IMR-90 (cell line): Measurements from ENCODE around the gene ANKRD16. TPM values are rescaled to one million over a fixed set of nuclear protein-coding genes. Genes with fewer than 3 reads are reported as not detected.

ENCODE experiments used
- ATAC-seq: fragments of 200-7000 bp; cut with Tn5 transposase; 2 replicates; pipeline ENCODE4 v1.9.1; 2020; ENCODE audit warnings: low read depth, mild to moderate bottlenecking, moderate library complexity
- BruUV-seq: library from RNA; stranded (reverse); fragments of 400-500 nt; replicated peaks from 2 replicates; lab custom pipeline; 2021; lab: Mats Ljungman, UMichigan
- CTCF ChIA-PET: fragments of 300-600 bp; formaldehyde crosslinking; extraction: SDS; loops from one replicate; lab custom pipeline; 2021; ENCODE audit warnings: antibody characterized with exemption; lab: Yijun Ruan, JAX
- POLR2A ChIA-PET: fragments of 300-600 bp; sonication (Branson Sonifier 250); formaldehyde crosslinking; loops from one replicate; lab custom pipeline; 2022; ENCODE audit warnings: antibody characterized with exemption; ENCODE audit not compliant: unreplicated experiment; lab: Charles Lee
- DNase-seq: peaks from one replicate; pipeline ENCODE4 v3.0.0; 2013
- H2AFZ ChIP-seq: replicated peaks from 2 replicates; pipeline ENCODE3; 2013; ENCODE audit warnings: low read length, mild to moderate bottlenecking; ENCODE audit not compliant: poor library complexity
- H2AK5ac ChIP-seq: 2 replicates; pipeline ENCODE4 v1.6.1; 2013; ENCODE audit warnings: low read depth, low read length, inconsistent platforms
- H2AK9ac ChIP-seq: replicated peaks from 2 replicates; pipeline ENCODE3; 2013; ENCODE audit warnings: mild to moderate bottlenecking, low read depth, low read length, moderate library complexity; ENCODE audit not compliant: poor library complexity
- H2BK120ac ChIP-seq: 2 replicates; pipeline ENCODE4 v1.6.1; 2013; ENCODE audit warnings: low read depth, low read length, inconsistent platforms
- H2BK15ac ChIP-seq: 3 replicates; pipeline ENCODE4 v1.6.1; 2013; ENCODE audit warnings: low read depth, low read length, inconsistent platforms
- H2BK20ac ChIP-seq: 2 replicates; pipeline ENCODE4 v1.6.1; 2013; ENCODE audit warnings: low read depth, mild to moderate bottlenecking, inconsistent platforms, low read length, moderate library complexity
- H2BK5ac ChIP-seq: 2 replicates; pipeline ENCODE4 v1.6.1; 2013; ENCODE audit warnings: mild to moderate bottlenecking, low read depth, low read length, inconsistent platforms; ENCODE audit not compliant: poor library complexity, severe bottlenecking
- H3K14ac ChIP-seq: replicated peaks from 2 replicates; pipeline ENCODE4 v1.6.1; 2013; ENCODE audit warnings: low read depth, low read length, inconsistent platforms
- H3K18ac ChIP-seq: 2 replicates; pipeline ENCODE4 v1.6.1; 2013; ENCODE audit warnings: low read depth, low read length, control low read depth
- H3K23ac ChIP-seq: 2 replicates; pipeline ENCODE4 v1.6.1; 2013; ENCODE audit warnings: low read depth, low read length, inconsistent platforms
- H3K27ac ChIP-seq: 2 replicates; pipeline ENCODE4 v1.5.1; 2013; ENCODE audit warnings: mild to moderate bottlenecking, control low read depth, low read length; ENCODE audit not compliant: insufficient read depth
- H3K27me3 ChIP-seq: 2 replicates; pipeline ENCODE4 v1.6.1; 2013; ENCODE audit warnings: low read length; ENCODE audit not compliant: control insufficient read depth, insufficient read depth
- H3K36me3 ChIP-seq: 2 replicates; pipeline ENCODE4 v1.6.1; 2013; ENCODE audit warnings: low read length, mixed read lengths; ENCODE audit not compliant: control insufficient read depth, insufficient read depth
- H3K4ac ChIP-seq: 2 replicates; pipeline ENCODE4 v1.6.1; 2013; ENCODE audit warnings: low read depth, low read length, inconsistent platforms
- H3K4me1 ChIP-seq: 2 replicates; pipeline ENCODE4 v1.6.1; 2013; ENCODE audit warnings: low read length, mixed read lengths; ENCODE audit not compliant: control insufficient read depth, insufficient read depth
- H3K4me2 ChIP-seq: 2 replicates; pipeline ENCODE4 v1.6.1; 2013; ENCODE audit warnings: low read depth, mild to moderate bottlenecking, control low read depth, low read length, moderate library complexity
- H3K4me3 ChIP-seq: 2 replicates; pipeline ENCODE4 v1.5.1; 2013; ENCODE audit warnings: low read depth, mild to moderate bottlenecking, control low read depth, low read length, moderate library complexity; ENCODE audit not compliant: insufficient read depth
- H3K56ac ChIP-seq: 2 replicates; pipeline ENCODE4 v1.6.1; 2013; ENCODE audit warnings: low read length, inconsistent platforms; ENCODE audit not compliant: insufficient read depth; ENCODE audit errors: extremely low read depth
- H3K79me1 ChIP-seq, 2 experiments: 2 replicates each; pipeline ENCODE4 v1.6.1; 2013; ENCODE audit warnings: low read length in 2 of 2, inconsistent platforms in 1 of 2, low read depth in 1 of 2
- H3K9ac ChIP-seq: 2 replicates; pipeline ENCODE4 v1.6.1; 2013; ENCODE audit warnings: low read depth, low read length, control low read depth
- H3K9me1 ChIP-seq: 2 replicates; pipeline ENCODE4 v1.6.1; 2013; ENCODE audit warnings: low read length, inconsistent platforms; ENCODE audit not compliant: insufficient read depth
- H3K9me3 ChIP-seq: 2 replicates; pipeline ENCODE4 v1.6.1; 2013; ENCODE audit warnings: low read length; ENCODE audit not compliant: control insufficient read depth, insufficient read depth
- H4K20me1 ChIP-seq: 2 replicates; pipeline ENCODE4 v1.6.1; 2013; ENCODE audit warnings: low read length, inconsistent platforms; ENCODE audit not compliant: insufficient read depth
- H4K5ac ChIP-seq: 2 replicates; pipeline ENCODE4 v1.6.1; 2013; ENCODE audit warnings: mild to moderate bottlenecking, low read depth, low read length, control low read depth
- H4K8ac ChIP-seq, 2 experiments: 2 replicates each; pipeline ENCODE4 v1.6.1; 2013; ENCODE audit warnings: low read depth in 2 of 2, low read length in 2 of 2, control low read depth in 1 of 2, inconsistent platforms in 1 of 2
- H4K91ac ChIP-seq: 2 replicates; pipeline ENCODE4 v1.6.1; 2013; ENCODE audit warnings: low read depth, low read length, inconsistent platforms; ENCODE audit not compliant: insufficient read depth
- BHLHE40 ChIP-seq: fragments of 150-350 bp; IDR thresholded peaks from 2 replicates; pipeline ENCODE4 v1.6.1; 2016; ENCODE audit warnings: mild to moderate bottlenecking, low read depth, low read length
- CEBPB ChIP-seq: IDR thresholded peaks from 2 replicates; pipeline ENCODE4 v1.6.1; 2012; ENCODE audit warnings: low read depth, low read length, improper control_type of control experiment
- CHD1 ChIP-seq: IDR thresholded peaks from 2 replicates; pipeline ENCODE4 v1.6.1; 2012; ENCODE audit warnings: low read depth, low read length, improper control_type of control experiment
- FOS ChIP-seq: fragments of 150-350 bp; IDR thresholded peaks from 2 replicates; pipeline ENCODE4 v1.6.1; 2016; ENCODE audit warnings: low read depth, low read length
- MAFK ChIP-seq: IDR thresholded peaks from 2 replicates; pipeline ENCODE4 v1.6.1; 2012; ENCODE audit warnings: low read depth, low read length, improper control_type of control experiment
- MAZ ChIP-seq: IDR thresholded peaks from 2 replicates; pipeline ENCODE4 v1.6.1; 2012; ENCODE audit warnings: low read depth, mild to moderate bottlenecking, low read length, improper control_type of control experiment, moderate library complexity, borderline replicate concordance
- MXI1 ChIP-seq: IDR thresholded peaks from 2 replicates; pipeline ENCODE4 v1.6.1; 2012; ENCODE audit warnings: low read depth, mild to moderate bottlenecking, low read length, moderate library complexity, borderline replicate concordance
- NFE2L2 ChIP-seq: fragments of 150-350 bp; IDR thresholded peaks from 2 replicates; pipeline ENCODE4 v1.6.1; 2016; ENCODE audit warnings: low read depth, mild to moderate bottlenecking, low read length
- POLR2A ChIP-seq: IDR thresholded peaks from 2 replicates; pipeline ENCODE4 v1.6.1; 2012; ENCODE audit warnings: mild to moderate bottlenecking, low read depth, low read length
- RAD21 ChIP-seq: IDR thresholded peaks from 2 replicates; pipeline ENCODE4 v1.6.1; 2012; ENCODE audit warnings: low read length, improper control_type of control experiment
- RCOR1 ChIP-seq: IDR thresholded peaks from 2 replicates; pipeline ENCODE4 v1.6.1; 2012; ENCODE audit warnings: mild to moderate bottlenecking, low read length, improper control_type of control experiment; ENCODE audit not compliant: insufficient replicate concordance
- RFX5 ChIP-seq: IDR thresholded peaks from 2 replicates; pipeline ENCODE4 v1.8.0; 2012; ENCODE audit warnings: low read depth, mild to moderate bottlenecking, low read length, moderate library complexity
- SMC3 ChIP-seq: fragments of 150-350 bp; IDR thresholded peaks from 2 replicates; pipeline ENCODE4 v1.6.1; 2016; ENCODE audit warnings: low read depth, mild to moderate bottlenecking, antibody characterized with exemption, low read length, moderate library complexity
- WGBS, 2 experiments: methylation state at CpG; one replicate each; pipeline versions ENCODE4 v1.1.5 to v1.1.7; 2013; ENCODE audit warnings: missing lambda C conversion rate in 2 of 2; ENCODE audit not compliant: insufficient read length in 1 of 2; ENCODE audit errors: extremely low coverage in 2 of 2; 5-methylcytosine and 5-hydroxymethylcytosine counted together
- dilution Hi-C: fragments of 300-500 bp; cut with HindIII; formaldehyde crosslinking; loops from one replicate; pipeline ENCODE4 v1.14.3; 2018; ENCODE audit warnings: low sequenced_read_pairs; ENCODE audit not compliant: unreplicated experiment
- in situ Hi-C: fragments of 300-500 bp; cut with MboI; formaldehyde crosslinking; loops from 3 replicates; pipeline ENCODE4 v1.14.3; 2019; ENCODE audit warnings: low sequenced_read_pairs, inconsistent platforms, mixed read lengths
- intact Hi-C: fragments of 100-400 bp; cut with micrococcal nuclease; formaldehyde crosslinking; loops from 2 replicates; pipeline ENCODE4 v1.10.0; 2022
- polyA plus RNA-seq, 3 experiments: library from polyadenylated mRNA; depleted of rRNA; stranded (reverse); fragments of >200 nt; gene quantifications; 2 replicates each; pipeline ENCODE4 v1.2.3, GENCODE V29; 2012; ENCODE audit warnings: low replicate concordance in 1 of 3
- total RNA-seq: library from RNA; depleted of rRNA; stranded (reverse); fragments of >200 nt; gene quantifications from 2 replicates; pipeline ENCODE4 v1.2.3, GENCODE V29; 2012
- TF ChIP-seq, protein P1 (sequence below): fragments of 150-350 bp; IDR thresholded peaks from 2 replicates; pipeline ENCODE4 v1.6.1; 2016; ENCODE audit warnings: low read depth, mild to moderate bottlenecking, low read length, moderate library complexity, borderline replicate concordance
- TF ChIP-seq, protein P2 (sequence below): fragments of 150-350 bp; IDR thresholded peaks from 2 replicates; pipeline ENCODE4 v1.6.1; 2017; ENCODE audit warnings: mild to moderate bottlenecking, antibody characterized with exemption, low read length, low read depth
- TF ChIP-seq, protein P3 (sequence below): conservative IDR thresholded peaks from 2 replicates; pipeline ENCODE4 v1.5.1; 2012; ENCODE audit warnings: mild to moderate bottlenecking, low read depth, low read length, improper control_type of control experiment

Gene ANKRD16
- total and polyA plus RNA-seq, 2 of the 4 experiments (the other 2 are of a cell fraction), result 5.1 to 5.7 TPM

DNA sequence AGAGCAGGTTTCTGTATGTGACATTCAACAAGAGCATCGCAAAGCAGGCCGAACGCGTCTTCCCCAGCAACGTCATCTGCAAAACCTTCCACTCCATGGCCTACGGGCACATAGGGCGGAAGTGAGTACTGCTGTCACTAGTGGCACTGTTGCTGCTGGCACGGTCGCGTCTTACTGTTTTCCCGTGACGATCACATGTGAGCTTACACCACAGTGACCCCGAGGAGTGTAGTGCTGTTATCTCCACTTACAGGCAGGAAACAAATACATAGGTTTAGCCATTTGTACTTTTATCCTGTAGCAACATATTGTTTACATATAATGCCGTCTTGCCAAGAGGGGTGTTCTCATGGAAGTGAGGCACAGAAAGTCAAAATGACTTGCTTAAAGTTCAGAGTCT lies 25.8 kb upstream of the ANKRD16 start:
- intact Hi-C loops, result no loop called here

More for the DNA sequence above, 25.8 kb upstream of the ANKRD16 start:
- Histone ChIP-seq H3K56ac (no peak overlapping the region), H2BK5ac (no peak overlapping the region), H3K4me1 (no peaks in the 10 kb centered on the region), H3K27ac (no peak overlapping the region), H3K4me2 (no peak overlapping the region), H2AK5ac (no peak overlapping the region), H2BK15ac (no peak overlapping the region), H3K18ac (no peak overlapping the region), H3K23ac (no peak overlapping the region), H3K9ac (no peak overlapping the region), H4K20me1 (0 out of 2 replicates have a peak, but pooled peaks cover 3% of the 10 kb centered on the region), H3K4me3 (no peak overlapping the region), H3K14ac (no peak overlapping the region), H3K36me3 (peaks cover 73% of the 10 kb centered on the region), H2BK20ac (no peak overlapping the region), H2AK9ac (no peak overlapping the region), H3K9me3 (no peaks in the 10 kb centered on the region), H3K4ac (no peak overlapping the region), H3K79me1 (peaks cover 10 to 49% of the 10 kb centered on the region in 2 experiments), H3K9me1 (peaks cover 23% of the 10 kb centered on the region), H4K5ac (no peak overlapping the region), H4K8ac (no peak overlapping the region), H2BK120ac (no peak overlapping the region), H2AFZ (no peak overlapping the region), H3K27me3 (no peaks in the 10 kb centered on the region), H4K91ac (no peak overlapping the region)
- CTCF ChIA-PET, result no interaction called here
- POLR2A ChIA-PET, result no interaction called here
- TF ChIP-seq RAD21 (no peak), POLR2A (no peak), FOS (no peak), CEBPB (no peak), MXI1 (no peak), SMC3 (no peak), RCOR1 (no peak), CHD1 (no peak), MAZ (no peak), MAFK (no peak), BHLHE40 (no peak), RFX5 (no peak), NFE2L2 (no peak)
- TF ChIP-seq, protein P1, sequence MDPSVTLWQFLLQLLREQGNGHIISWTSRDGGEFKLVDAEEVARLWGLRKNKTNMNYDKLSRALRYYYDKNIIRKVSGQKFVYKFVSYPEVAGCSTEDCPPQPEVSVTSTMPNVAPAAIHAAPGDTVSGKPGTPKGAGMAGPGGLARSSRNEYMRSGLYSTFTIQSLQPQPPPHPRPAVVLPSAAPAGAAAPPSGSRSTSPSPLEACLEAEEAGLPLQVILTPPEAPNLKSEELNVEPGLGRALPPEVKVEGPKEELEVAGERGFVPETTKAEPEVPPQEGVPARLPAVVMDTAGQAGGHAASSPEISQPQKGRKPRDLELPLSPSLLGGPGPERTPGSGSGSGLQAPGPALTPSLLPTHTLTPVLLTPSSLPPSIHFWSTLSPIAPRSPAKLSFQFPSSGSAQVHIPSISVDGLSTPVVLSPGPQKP, result no peak
- TF ChIP-seq, protein P2, sequence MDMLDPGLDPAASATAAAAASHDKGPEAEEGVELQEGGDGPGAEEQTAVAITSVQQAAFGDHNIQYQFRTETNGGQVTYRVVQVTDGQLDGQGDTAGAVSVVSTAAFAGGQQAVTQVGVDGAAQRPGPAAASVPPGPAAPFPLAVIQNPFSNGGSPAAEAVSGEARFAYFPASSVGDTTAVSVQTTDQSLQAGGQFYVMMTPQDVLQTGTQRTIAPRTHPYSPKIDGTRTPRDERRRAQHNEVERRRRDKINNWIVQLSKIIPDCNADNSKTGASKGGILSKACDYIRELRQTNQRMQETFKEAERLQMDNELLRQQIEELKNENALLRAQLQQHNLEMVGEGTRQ, result no peak
- TF ChIP-seq, protein P3, sequence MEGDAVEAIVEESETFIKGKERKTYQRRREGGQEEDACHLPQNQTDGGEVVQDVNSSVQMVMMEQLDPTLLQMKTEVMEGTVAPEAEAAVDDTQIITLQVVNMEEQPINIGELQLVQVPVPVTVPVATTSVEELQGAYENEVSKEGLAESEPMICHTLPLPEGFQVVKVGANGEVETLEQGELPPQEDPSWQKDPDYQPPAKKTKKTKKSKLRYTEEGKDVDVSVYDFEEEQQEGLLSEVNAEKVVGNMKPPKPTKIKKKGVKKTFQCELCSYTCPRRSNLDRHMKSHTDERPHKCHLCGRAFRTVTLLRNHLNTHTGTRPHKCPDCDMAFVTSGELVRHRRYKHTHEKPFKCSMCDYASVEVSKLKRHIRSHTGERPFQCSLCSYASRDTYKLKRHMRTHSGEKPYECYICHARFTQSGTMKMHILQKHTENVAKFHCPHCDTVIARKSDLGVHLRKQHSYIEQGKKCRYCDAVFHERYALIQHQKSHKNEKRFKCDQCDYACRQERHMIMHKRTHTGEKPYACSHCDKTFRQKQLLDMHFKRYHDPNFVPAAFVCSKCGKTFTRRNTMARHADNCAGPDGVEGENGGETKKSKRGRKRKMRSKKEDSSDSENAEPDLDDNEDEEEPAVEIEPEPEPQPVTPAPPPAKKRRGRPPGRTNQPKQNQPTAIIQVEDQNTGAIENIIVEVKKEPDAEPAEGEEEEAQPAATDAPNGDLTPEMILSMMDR, result no peak
- no peak for DNase-seq
- BruUV-seq, result no TSS peak
- 100% methylated on average over 7 of the region's 14 CpGs; no CpG with 5 or more reads in 1 of the 2 experiments for WGBS, 2 experiments
- in situ Hi-C loops, result no loop called here
- ATAC-seq, result no peak
- dilution Hi-C loops, result no loop called here
